Kidney (tissue), 14 donors: ENCODE results near the gene QRFP. TPM values are rescaled to one million over a fixed set of nuclear protein-coding genes. Genes with fewer than 3 reads are reported as not detected.

Source experiments
- DNase-seq, 5 donors: peaks; one replicate each; pipeline ENCODE4 v3.0.0-alpha.2; 2013 to 2020
- FAIRE-seq: peaks from 2 replicates; lab custom pipeline; 2012; peaks lifted over from hg19 to GRCh38; lab: Jason Lieb, UNC
- H3K27ac ChIP-seq, 2 donors: one replicate each; pipeline ENCODE4 v1.7.0; 2013; ENCODE audit warnings: low read depth in 2 of 2, low read length in 2 of 2, inconsistent platforms in 1 of 2
- H3K27me3 ChIP-seq: one replicate; pipeline ENCODE4 v1.7.1; 2013; ENCODE audit warnings: low read length, inconsistent platforms; ENCODE audit not compliant: control insufficient read depth, insufficient read depth
- H3K36me3 ChIP-seq, 3 donors: one replicate each; pipeline versions ENCODE4 v1.7.0 to v1.7.1; 2013; ENCODE audit warnings: low read length in 3 of 3, control low read depth in 1 of 3, inconsistent platforms in 1 of 3; ENCODE audit not compliant: insufficient read depth in 3 of 3, control insufficient read depth in 2 of 3
- H3K4me1 ChIP-seq, 3 donors: one replicate each; pipeline versions ENCODE4 v1.7.0 to v1.7.1; 2013; ENCODE audit warnings: low read length in 3 of 3, inconsistent platforms in 1 of 3, low read depth in 1 of 3; ENCODE audit not compliant: control insufficient read depth in 2 of 3, insufficient read depth in 2 of 3
- H3K4me3 ChIP-seq, 3 donors: one replicate each; pipeline versions ENCODE4 v1.7.0 to v1.8.1; 2013; ENCODE audit warnings: low read length in 3 of 3, control low read depth in 1 of 3, inconsistent platforms in 1 of 3
- H3K9ac ChIP-seq, 3 donors: one replicate each; pipeline versions ENCODE4 v1.7.0 to v1.7.1; 2013; ENCODE audit warnings: low read length in 3 of 3, control low read depth in 1 of 3, inconsistent platforms in 1 of 3
- H3K9me3 ChIP-seq, 3 donors: one replicate each; pipeline versions ENCODE4 v1.7.0 to v1.7.1; 2013; ENCODE audit warnings: low read length in 3 of 3, control low read depth in 1 of 3, inconsistent platforms in 1 of 3; ENCODE audit not compliant: control insufficient read depth in 2 of 3, insufficient read depth in 1 of 3
- intact Hi-C: fragments of 100-400 bp; cut with DNase I; formaldehyde crosslinking; loops from one replicate; pipeline ENCODE4 v1.11.1; 2022
- polyA plus RNA-seq: library from polyadenylated mRNA; stranded (reverse); fragments of 350-450 nt; fragmentation: Illumina TruSeq; extraction: RNeasy Lipid Tissue Mini Kit (QIAGEN cat#74804); gene quantifications from one replicate; pipeline ENCODE4 v1.2.3, GENCODE V29; 2014; ENCODE audit warnings: low read depth, low replicate concordance; ENCODE audit not compliant: insufficient read depth
- total RNA-seq: library from RNA; stranded (reverse); fragmentation: NEBNext Ultra II Directional; extraction: Animal tissue kit (Norgen Biotek cat#: 25700); gene quantifications from one replicate; pipeline ENCODE4 v1.2.1, GENCODE V29; 2021
- TF ChIP-seq, protein P1 (sequence below): IDR thresholded peaks from 3 replicates; pipeline ENCODE4 v1.5.1; 2012; ENCODE audit warnings: mild to moderate bottlenecking, moderate library complexity, borderline replicate concordance; ENCODE audit not compliant: insufficient read depth; ENCODE audit errors: extremely low read depth
- donor health status: control.
- donor health status: control.
- donor health status: control.
- donor health status: control.
- donor health status: control.
- donor health status: DM: yes; HTN: yes; CAD: no.
- donor health status: Normal renal cell carcinoma (clear cell type).

Gene QRFP
- total and polyA plus RNA-seq, 2 donors from 2014 or later = not detected

- no peaks in the 10 kb centered on the region for H3K27me3 ChIP-seq
- intact Hi-C loops = no loop called here
Observed at GRCh38 chr9:130917168-130917960, 20.8 kb upstream of the QRFP start.

GRCh38 chr9:130915096-130915447 lies 18.5 kb upstream of the QRFP start:
- no peak overlapping the region for H3K4me3 ChIP-seq
- H3K36me3 ChIP-seq = no peaks in the 10 kb centered on the region
- intact Hi-C loops = no loop called here
- H3K9me3 ChIP-seq = no peaks in the 10 kb centered on the region
- H3K27ac ChIP-seq = no peak overlapping the region
- TF ChIP-seq, protein P1, sequence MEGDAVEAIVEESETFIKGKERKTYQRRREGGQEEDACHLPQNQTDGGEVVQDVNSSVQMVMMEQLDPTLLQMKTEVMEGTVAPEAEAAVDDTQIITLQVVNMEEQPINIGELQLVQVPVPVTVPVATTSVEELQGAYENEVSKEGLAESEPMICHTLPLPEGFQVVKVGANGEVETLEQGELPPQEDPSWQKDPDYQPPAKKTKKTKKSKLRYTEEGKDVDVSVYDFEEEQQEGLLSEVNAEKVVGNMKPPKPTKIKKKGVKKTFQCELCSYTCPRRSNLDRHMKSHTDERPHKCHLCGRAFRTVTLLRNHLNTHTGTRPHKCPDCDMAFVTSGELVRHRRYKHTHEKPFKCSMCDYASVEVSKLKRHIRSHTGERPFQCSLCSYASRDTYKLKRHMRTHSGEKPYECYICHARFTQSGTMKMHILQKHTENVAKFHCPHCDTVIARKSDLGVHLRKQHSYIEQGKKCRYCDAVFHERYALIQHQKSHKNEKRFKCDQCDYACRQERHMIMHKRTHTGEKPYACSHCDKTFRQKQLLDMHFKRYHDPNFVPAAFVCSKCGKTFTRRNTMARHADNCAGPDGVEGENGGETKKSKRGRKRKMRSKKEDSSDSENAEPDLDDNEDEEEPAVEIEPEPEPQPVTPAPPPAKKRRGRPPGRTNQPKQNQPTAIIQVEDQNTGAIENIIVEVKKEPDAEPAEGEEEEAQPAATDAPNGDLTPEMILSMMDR = no peak
- FAIRE-seq (no peak), DNase-seq (no peak)
- H3K27me3 ChIP-seq = no peaks in the 10 kb centered on the region
- no peak overlapping the region for H3K9ac ChIP-seq
- no peaks in the 10 kb centered on the region for H3K4me1 ChIP-seq

More at GRCh38 chr9:130917168-130917960, 20.8 kb upstream of the QRFP start:
- TF ChIP-seq, protein P1 = no peak
- Histone ChIP-seq H3K27ac (no peak overlapping the region), H3K36me3 (no peaks in the 10 kb centered on the region), H3K9ac (no peak overlapping the region), H3K4me3 (no peak overlapping the region), H3K4me1 (no peaks in the 10 kb centered on the region), H3K9me3 (no peaks in the 10 kb centered on the region)
- DNase-seq (no peak), FAIRE-seq (no peak)

- no peaks in the 10 kb centered on the region for H3K27me3 ChIP-seq
- H3K36me3 ChIP-seq = no peaks in the 10 kb centered on the region
- intact Hi-C loops = no loop called here
- FAIRE-seq (no peak), DNase-seq (no peak)
- no peaks in the 10 kb centered on the region for H3K4me1 ChIP-seq
- H3K27ac ChIP-seq = no peak overlapping the region
- TF ChIP-seq, protein P1 = no peak
- H3K9me3 ChIP-seq = no peaks in the 10 kb centered on the region
- no peak overlapping the region for H3K4me3 ChIP-seq
- H3K9ac ChIP-seq = no peak overlapping the region
Observed at GRCh38 chr9:130914417-130915095, 17.9 kb upstream of the QRFP start.
